HG03066 (cell line): ENCODE results near the gene ZNF316.

Experiments used
- ATAC-seq: cut with Tn5 transposase; IDR thresholded peaks from one replicate; pipeline ENCODE4 v1.9.1; 2021; ENCODE audit warnings: low read depth; ENCODE audit not compliant: unreplicated experiment

The ZNF316 gene

DNA sequence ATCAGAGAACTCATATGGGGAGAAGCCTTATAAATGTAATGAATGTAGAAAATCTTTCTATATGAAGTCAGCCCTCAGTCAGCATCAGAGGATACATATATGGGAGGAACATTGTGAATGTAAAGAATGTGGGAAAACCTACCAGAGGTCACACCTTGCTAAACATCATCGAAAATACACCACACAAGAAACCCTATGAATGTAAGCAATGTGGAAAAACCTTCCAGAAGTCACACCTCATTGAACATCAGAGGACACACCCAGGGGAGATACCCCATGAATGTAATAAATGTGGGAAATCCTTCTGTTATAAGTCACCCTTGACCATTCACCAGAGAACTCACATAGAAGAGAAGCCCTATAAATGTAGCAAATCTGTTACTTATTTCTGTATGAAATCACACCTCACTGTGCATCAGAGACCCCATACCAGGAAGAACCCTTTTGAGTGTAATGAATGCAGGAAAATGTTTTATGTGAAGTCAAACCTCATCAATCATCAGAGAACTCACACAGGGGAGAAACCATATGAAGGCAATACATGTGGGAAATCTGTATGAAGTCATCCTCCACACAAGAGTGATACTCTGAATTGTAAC lies 38.8 kb downstream of the ZNF316 start:
- no peak for ATAC-seq

DNA sequence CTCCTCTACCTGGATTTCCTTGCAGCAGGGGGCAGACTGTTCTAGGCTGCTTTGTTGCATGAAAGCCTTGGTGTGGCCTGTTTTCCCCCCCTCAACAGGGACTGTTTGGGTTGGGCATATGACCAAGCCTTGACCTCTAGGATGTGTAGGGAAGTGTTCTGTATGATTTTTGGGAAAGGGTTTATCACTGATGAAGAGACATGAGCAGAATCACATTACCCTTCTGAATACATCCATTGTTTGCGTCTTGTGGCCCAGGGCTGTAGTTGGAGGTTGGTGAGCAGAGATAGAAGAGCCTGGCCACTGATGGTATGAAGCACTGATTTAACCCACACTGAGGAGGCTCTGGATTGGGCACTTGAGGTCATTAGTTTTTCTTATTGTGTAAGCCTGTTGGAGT lies 43.0 kb downstream of the ZNF316 start:
- no peak for ATAC-seq

DNA sequence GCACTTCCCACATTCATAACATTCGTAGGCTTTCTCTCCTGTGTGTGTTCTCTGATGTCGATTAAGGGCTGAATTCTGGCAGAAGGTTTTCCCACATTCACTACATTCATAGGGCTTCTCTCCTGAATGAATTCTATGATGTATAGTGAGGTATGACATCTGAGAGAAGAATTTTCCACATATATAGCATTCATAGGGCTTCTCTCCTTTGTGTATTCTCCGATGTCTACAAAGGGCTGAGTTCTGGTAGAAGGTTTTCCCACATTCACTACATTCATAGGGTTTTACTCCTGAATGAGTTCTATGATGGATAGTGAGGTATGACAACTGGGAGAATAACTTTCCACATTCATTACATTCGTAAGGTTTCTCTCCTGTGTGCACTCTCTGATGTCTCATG lies 54.0 kb downstream of the ZNF316 start:
- ATAC-seq: no peak

DNA sequence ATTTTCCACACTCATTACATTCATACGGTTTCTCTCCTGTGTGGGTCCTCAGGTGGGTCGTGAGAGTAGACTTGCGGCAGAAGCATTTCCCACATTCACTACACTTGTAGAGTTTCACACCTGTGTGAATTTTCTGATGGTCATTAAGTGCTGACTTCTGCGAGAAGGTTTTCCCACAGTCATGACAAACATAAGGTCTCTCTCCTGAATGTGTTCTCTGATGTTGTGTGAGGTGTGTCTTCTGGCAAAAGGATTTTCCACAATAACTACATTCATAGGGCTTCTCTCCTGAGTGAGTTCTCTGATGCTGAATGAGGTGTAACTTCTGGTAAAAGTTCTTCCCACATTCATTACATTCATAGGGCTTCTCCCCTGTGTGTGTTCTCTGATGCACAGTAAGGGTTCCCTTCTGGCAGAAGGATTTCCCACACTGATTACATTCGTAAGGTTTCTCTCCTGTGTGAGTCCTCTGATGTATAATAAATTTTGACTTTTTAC lies 54.5 kb downstream of the ZNF316 start:
- ATAC-seq: no peak

DNA sequence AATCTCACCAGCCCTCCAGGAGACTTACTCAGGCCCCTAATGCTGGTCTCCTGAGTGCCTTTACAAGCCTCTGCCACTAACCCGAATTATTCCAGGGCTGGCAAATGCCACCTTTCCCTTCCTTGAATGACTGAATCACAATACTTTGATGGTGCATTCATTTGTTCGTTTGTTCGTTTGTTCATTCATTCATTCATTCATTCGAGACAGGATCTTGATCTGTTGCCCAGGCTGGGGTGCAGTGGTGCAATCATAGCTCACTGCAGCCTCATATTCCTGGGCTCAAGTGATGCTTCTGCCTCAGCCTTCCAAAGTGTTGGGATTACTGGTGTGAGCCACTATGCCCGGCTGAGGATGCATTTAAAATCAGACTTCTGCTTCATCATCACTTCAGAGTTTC lies 63.7 kb downstream of the ZNF316 start:
- ATAC-seq: no peak

DNA sequence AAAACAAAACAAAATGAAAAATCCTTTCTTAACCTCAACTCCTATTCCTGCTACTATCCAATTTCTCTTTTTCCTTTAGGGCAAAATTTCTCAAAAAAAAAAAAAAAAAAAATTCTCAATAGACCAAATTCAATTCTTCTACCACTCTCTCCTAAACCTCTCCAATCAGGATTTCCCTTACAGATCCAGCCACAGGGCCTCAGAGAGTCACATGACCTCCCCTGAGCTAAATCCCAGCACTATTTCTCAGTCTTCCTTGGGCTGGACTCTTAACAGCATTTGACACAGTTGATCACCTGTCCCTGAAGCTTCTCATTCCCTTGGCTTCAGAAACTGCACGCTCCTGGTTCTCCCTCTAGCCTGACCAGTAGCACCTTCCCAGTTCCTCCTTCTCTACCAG lies 64.7 kb downstream of the ZNF316 start:
- no peak for ATAC-seq
